ENCODE measurements around the gene PCNT.

PCNT gene, protein sequence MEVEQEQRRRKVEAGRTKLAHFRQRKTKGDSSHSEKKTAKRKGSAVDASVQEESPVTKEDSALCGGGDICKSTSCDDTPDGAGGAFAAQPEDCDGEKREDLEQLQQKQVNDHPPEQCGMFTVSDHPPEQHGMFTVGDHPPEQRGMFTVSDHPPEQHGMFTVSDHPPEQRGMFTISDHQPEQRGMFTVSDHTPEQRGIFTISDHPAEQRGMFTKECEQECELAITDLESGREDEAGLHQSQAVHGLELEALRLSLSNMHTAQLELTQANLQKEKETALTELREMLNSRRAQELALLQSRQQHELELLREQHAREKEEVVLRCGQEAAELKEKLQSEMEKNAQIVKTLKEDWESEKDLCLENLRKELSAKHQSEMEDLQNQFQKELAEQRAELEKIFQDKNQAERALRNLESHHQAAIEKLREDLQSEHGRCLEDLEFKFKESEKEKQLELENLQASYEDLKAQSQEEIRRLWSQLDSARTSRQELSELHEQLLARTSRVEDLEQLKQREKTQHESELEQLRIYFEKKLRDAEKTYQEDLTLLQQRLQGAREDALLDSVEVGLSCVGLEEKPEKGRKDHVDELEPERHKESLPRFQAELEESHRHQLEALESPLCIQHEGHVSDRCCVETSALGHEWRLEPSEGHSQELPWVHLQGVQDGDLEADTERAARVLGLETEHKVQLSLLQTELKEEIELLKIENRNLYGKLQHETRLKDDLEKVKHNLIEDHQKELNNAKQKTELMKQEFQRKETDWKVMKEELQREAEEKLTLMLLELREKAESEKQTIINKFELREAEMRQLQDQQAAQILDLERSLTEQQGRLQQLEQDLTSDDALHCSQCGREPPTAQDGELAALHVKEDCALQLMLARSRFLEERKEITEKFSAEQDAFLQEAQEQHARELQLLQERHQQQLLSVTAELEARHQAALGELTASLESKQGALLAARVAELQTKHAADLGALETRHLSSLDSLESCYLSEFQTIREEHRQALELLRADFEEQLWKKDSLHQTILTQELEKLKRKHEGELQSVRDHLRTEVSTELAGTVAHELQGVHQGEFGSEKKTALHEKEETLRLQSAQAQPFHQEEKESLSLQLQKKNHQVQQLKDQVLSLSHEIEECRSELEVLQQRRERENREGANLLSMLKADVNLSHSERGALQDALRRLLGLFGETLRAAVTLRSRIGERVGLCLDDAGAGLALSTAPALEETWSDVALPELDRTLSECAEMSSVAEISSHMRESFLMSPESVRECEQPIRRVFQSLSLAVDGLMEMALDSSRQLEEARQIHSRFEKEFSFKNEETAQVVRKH (N-terminal part only)

DNA sequence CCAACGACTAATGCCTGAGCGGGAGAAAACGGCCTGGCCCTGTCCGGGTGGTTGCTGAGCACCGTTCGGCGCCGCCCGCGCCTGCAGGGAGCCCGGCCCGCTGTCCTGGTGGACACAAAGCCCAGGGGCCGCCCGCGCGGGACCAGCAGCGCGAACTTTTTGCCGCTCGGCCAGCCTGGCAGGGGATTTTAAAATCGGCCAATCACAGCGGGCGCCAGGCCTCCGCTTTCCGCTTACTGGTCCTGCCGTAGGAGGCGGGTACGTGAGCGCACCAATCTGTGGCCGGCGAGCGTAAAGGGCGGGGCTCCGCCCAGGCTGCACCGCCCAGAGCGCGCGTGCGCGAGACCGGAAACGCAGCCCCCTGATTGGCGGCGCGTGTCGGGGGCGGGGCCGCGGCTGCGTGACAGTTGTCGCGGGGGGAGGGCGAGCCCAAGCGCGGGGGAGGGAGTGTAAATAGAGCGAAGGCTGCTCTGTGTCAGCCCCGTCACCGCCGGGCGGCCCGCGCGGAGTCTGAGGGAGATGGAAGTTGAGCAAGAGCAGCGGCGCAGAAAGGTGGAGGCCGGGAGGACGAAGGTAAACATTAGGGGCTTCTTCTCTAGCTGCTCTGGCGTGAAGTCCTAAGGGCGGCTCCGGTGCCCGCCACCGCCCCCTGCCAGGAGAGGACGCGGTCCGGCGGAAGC is at the start of gene PCNT, which contains the start of gene C21orf58:
PCNT (plus strand) TSS at position 447 of the 680 bp plus-strand sequence; CDS start at position 520, 73 bp downstream.
C21orf58 (minus strand) TSS at position 161 of the 680 bp plus-strand sequence. CDS start 1,132 bp downstream, outside the sequence.
- peak; percentile 98 for DNase-seq (ENCODE audit: low spot score)

DNA sequence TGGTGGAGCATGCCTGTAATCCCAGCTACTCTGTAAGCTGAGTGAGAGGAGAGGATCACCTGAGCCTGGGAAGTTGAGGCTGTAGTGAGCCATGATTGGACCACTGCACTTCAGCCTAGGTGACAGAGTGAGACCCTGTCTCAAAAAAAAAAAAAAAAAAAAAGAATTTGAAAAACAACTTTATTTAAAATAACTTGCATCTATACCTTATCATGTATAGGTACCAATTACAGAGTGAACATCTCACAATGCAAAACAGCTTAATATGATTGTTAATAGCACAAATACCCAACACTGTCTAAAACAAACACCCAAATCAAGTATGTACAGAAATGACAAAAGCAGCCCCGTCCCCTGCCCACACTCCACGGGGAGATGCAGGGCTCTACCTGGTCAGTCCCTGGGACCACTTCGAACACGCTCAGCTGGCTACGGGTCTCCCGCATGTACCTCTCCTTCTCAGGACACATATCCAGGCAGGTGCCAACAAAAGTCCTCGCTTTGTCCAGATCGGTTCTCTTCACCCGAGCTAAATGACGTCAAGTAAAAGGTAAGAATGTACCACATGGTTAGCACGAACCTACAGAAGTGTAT is 49.1 kb upstream of the PCNT start:
- no peak for DNase-seq (ENCODE audit: low spot score)

DNA sequence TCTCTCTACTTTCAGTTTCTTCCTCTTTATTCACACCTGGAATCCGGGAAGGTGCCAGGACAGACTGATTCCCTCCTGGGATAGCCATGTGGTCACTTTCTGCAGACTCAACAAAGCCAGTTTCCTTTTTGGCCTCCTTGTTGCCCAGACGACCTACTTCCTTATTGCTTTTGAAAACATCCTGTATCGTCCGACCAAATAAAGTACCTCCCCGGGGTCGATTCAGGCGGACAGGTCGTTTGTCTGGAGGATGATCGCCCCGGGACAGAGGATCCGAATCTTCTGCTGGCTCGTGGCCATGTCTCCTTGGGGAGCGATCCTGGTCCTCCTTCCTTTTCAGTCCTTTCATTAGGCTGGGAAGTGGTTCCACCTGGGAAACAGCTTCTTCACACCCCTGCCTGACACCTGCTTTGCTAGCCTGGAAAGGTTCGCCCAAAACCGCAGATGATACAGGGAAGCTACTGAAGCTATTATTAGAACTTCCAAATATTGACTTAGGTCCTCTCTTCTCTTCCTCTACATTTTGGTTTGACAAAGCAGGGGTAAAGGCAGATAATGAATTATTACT is 39.8 kb upstream of the PCNT start:
- no peak for DNase-seq (ENCODE audit: low spot score)

DNA sequence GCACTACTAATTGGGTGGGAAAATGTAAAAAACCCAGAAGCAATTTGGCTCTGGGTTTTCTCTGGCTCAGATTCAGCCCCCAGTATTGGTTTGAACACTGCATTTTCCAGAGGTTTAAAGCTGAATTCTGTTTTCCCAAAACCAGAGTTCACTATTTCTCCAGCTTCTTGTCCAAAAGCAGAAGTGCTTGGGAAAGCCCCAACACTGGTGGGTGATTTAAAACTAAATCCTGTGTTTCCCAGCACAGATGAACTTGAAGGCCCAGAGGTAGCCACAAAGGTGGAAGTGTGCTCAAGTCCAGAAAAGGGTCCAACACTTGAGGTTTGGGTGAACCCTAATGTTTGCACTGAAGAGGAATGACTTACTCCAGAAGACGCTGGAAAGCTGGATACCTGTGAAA is 39.2 kb upstream of the PCNT start:
- DNase-seq (ENCODE audit: low spot score): no peak

DNA sequence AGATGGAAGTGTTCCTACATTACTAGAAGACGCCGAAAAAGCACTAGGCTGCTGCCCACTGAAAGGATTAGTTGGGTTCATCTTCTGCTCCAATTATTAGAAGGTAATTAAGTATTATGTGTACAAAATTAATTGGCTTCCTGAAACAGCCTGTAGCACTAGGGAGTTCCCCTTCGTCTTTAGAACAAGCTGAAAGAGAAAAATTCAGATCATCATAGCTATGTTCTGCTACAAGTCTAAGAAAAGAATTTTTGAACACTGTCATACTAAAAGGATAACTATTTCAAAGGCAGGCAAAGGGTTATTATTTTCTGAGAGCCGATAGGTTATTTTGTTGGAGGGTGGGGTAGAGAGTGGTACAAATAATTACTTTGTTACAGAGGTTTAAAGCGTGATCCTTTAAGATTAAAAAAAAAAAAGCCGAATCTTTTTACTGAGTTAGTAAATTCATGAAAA is 38.7 kb upstream of the PCNT start, which contains the start of gene MCM3AP:
MCM3AP (minus strand) TSS at position 406 of the 456 bp plus-strand sequence; CDS start at position 81, 325 bp downstream.
- DNase-seq (ENCODE audit: low spot score): no peak

DNA sequence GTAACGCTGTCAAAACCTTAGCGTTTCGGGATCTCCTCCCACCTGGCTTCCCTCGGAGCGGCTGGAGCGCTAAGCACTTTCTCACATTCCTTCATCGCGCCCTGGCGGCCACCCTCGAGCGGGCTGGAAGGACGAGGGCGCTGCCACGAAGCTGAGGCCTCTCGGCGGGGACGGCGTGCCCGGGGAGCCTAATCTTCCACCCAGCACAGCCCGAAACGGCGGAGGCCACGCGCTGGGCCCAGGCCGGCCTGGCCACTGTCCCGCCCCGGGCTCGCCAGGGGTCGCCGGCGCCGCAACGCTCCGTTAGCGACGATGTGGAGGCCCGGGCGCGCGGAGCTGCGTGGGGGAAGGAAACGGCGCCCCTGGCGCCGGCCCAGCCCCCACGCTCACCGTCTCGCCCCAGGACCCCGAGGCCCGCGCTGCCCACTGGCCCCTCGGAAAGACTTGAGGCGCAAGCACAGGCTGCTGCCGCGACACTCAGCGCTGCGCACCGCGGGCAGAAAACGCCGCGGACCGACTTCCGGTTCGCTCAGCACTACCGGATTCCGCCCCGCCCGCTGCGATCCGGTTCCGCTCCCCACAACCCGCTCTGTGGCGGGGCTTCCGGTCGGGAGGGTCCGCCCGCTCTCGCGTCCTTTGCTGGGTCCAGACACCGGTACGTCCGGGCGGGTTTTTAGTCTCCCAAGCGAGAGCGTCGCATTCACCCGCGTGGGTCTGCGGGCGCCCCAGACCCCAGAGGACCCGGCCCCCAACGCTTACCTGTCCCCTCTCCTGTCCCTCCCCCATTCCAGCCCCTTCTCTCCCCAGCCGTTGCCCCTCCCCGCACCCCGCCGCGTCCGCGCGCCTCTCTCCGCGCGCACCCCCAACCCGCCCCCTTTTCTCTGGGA is 38.0 kb upstream of the PCNT start, which contains the start of gene YBEY:
YBEY (plus strand) TSS at position 582 of the 887 bp plus-strand sequence. CDS start 572 bp downstream, outside the sequence.
- DNase-seq (ENCODE audit: low spot score): peak; percentile 91

DNA sequence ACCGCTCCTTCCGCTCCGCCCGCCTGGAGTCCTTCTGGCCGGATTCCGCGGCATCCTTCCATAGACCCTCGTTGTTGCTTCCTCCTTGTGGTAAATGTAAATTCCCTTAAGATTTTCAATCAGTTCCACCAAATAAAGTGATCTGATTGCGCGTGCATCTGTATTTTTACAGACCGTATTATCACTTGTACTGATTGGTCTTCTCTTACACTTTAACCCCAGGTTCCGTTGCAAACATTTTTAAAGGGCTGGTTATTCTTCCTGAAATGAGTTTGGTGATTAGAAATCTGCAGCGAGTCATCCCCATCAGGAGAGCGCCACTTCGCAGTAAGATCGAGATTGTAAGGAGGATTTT is 37.3 kb upstream of the PCNT start:
- no peak for DNase-seq (ENCODE audit: low spot score)

DNA sequence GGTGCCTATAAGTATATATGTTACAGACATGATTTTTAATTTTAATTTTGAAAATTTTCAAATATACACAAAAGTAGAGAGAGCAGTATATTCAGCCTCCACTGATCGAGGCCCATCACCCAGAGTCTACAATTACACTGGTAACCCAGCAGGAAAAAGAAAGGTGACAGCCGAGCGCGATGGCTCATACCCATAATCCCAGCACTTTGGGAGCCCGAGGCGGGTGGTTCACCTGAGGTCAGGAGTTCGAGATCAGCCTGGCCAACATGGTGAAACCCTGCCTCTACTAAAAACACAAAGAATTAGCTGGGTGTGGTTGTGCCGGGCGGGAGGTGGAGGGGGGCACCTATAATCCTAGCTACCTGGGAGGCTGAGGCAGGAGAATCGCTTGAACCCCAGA is 36.4 kb upstream of the PCNT start:
- no peak for DNase-seq (ENCODE audit: low spot score)

DNA sequence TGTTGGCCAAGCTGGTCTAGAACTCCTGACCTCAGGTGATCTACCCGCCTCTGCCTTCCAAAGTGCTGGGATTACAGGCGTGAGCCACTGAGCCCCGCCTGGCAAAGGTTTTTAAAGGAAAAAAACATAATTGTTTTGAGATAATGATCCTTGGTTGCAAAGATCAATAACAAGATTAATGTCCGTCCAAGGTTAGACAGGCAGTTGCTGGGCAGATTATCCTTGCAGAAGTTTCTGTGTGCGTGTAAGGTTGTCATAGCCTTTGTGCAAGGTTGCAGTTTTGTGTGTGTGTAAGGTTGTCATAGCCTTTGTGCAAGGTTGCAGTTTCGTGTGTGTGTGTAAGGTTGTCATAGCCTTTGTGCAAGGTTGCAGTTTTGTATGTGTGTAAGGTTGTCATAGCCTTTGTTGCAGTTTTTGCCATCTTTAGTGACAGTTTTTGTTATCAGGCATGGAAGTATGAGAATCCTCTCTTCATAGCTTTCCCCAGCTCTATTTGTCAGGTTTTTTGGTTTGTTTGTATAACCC is 34.2 kb upstream of the PCNT start:
- DNase-seq (ENCODE audit: low spot score): no peak

DNA sequence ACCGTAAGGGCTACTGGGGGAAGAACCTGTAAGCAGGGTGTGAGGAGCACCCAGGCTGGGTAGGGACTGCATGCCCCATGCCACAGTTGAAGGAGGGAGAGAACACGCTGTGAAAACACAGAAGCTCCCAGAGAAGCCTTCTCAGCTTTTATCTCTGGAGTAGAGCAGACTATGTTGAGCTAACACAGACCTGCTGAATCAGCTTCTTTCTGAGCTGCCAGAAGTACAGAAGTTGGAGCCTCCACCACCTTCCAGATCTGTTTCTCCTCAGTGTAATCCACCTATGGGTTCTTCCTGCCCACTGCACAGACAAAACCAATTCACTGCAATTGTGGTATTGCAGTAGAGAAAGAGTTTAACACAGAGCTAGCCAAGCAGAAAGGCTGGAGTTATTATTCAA is 32.4 kb upstream of the PCNT start:
- no peak for DNase-seq (ENCODE audit: low spot score)

DNA sequence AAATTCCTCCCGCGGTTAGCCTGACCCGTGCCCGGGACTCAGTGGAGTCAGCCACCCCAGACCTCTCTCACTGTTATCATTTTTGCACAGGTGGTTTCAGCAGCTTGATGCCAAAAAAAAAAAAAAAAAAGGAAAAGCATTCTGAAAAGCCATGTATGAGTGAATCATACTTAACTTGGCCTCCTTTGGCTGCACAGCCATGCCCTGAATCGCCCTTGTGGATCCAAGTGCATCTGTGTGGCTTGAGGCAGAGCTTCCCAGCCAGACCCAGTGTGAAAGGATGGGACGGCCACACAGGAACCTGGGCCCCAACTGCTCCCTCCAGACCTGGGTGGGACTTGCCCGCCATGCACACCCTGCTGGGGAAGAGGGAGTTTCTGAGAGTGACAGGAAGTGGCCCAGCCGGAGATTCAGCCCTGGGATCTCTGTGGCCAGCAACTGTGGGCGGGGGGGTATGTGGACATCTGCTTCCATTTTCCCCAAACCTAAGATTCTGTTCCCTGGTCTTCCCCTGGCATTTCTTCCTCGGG is 29.2 kb upstream of the PCNT start:
- DNase-seq (ENCODE audit: low spot score): peak; percentile 33

DNA sequence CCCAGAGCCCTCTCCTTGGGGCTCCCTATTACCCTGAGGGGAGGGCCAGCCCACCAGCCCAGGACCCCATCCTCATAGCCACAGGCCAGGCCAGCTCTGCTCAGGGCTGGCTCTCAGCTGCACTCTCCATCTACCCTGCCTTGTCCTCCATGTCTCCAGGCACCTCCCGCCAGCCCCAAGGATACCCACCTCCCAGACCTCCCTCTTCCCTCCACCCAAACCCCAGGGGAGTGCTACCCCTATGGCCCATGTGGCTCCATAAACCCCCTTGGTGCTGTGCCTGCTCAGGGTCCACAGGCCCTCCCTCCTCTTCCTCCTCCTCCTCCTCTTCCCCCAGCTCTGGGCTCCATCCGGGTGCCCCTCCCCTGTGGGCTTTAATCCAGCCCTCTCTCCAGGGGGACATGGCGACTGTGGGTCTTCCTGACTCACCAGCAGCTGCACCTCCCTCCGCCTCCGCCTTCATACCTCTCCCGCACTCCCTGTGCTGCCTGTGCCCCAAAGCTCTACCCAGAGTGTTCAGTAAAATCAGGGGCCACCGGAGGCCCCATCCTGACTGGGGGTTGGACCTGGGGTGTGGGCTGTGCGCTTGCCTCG is 28.7 kb upstream of the PCNT start:
- no peak for DNase-seq (ENCODE audit: low spot score)

DNA sequence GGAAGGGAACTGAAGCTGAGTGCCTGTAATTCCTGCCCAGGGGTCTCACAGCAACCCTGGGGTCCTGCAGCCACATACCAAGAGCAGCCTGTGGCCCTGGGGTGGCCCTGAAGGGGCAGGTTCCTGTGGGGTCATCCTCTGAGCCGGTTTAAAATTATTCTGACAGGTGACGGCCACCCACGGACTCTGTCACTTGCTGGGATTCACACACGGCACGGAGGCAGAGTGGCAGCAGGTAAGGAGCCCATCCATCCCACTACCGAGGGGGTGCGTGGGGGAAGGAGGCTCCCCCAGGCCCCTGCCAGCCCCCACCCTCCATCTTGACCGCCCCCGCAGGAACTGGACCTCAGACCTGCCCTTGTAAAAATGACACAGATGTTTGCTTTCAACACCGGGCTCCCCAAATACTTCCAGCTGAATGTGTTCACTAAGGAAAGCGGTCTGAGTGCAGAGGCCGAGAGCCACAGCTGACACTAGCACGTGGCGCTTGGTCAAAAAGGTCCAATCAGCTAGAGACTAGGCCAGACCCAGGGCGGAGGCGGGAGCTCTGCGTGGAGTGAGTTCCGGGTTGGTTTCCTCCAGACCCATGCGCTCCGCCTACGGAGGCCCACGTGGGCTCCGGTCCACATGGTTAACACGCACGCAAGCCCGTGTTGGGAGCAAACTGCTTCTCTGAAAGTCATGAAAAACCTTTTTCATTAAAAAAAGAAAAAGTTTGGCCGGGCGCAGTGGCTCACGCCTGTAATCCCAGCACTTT is 27.8 kb upstream of the PCNT start:
- DNase-seq (ENCODE audit: low spot score): no peak

DNA sequence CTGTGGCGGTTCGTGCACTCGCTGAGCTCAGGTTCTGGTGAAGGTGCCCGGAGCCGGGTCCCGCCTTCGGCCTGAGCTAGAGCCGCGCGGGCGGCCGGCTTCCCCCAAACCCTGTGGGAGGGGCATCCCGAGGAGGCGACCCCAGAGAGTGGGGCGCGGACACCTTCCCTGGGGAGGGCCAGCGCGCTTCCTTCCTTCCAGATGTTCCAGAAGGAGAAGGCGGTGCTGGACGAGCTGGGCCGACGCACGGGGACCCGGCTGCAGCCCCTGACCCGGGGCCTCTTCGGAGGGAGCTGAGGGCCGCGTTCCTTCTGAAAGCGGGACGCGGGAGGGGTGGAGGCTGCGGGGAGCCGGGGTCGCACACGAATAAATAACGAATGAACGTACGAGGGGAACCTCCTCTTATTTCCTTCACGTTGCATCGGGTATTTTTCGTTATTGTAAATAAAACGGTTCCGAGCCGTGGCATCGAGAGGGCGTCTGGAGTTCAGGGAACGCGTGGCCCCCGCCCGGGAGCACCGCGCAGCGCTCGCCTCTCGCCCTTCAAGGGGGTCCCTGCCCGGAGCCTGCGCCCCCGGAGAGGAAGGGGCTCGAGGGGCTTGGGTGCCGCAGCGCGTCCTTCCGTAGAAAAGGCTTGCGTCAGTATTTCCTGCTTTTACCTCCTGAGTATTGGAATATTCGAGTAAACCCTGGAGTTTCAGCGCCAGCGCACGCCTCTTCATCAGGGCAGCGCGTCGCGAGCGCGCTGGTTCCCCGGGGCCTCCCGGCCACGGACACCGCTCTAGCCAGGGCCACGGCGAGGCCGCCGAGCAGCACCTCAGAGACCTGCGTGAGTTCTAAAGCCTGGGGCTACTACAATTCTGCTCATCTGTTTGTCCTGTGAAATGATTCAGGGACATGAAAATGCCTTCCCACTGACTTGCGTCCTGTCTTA is 26.4 kb upstream of the PCNT start:
- DNase-seq (ENCODE audit: low spot score): no peak

DNA sequence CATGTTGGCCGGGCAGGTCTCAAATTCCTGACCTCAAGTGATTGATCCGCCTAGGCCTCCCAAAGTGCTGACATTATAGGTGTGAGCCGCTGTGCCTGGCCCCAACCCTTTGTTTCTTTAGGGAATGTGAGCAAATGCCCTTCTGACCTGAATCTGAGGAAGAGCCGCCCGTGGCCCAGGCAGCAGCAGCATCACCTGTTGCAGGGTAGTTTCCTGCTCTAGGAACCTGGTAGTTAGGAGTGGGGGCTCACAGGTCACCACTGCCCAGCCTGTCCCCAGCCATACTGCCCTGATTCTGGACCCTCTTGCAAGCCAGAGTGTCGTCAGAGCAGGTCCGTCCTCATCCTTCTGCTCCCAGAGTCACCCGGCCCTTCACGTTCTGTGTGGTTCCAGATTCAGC is 24.8 kb upstream of the PCNT start:
- DNase-seq (ENCODE audit: low spot score): no peak

DNA sequence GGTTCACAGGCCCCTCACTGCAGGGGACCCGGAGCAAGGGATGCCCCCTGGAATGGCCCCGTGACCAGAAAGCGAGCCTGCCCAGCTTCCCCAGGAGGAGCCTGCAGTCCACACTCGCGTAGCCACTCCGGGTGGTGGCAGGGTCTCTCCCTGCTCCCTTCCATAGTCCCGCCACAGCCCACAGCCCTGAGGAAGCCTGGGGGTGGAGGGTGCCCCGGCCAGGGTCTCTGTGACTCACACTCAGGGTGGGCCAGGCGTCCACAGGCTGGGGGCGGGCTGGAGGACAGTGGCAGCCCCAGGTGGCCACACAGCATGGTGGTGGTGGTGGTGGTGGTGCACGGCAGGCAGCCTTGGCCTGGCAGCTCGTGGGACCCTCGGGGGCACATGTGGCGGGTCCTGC is 22.2 kb upstream of the PCNT start:
- DNase-seq (ENCODE audit: low spot score): no peak

DNA sequence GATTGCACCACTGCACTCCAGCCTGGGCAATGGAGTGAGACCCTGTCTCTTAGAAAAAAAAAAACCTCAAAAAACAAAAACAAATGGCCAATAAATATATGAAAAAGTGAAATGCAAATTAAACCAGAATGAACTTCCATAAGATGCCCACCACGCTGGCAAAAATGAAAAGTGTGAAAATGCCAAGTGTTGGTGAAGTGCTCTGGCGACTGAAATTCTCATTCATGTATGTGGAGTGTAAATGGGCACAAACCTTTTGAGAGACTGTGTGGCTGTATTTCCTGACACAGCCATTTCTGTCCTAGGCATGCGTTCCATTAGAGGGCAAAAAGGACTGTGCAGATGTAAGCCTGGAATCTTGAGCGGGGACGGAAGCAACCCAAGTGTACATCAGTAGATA is 19.5 kb upstream of the PCNT start:
- DNase-seq (ENCODE audit: low spot score): no peak

Data from HuH-7 (cell line).